Stimulated activated naive CD4-positive, alpha-beta T cell (primary cell): ENCODE data around the gene TCEANC.
A peak's percentile ranks its signal among the peaks of the same experiment; 100 is the strongest.
"Not testable (repeated sequence)": the region's sequence is repeated elsewhere in the genome, so short reads cannot be mapped to it uniquely, and the experiment has no call there.

Experiments used
- DNase-seq, 6 experiments: peaks; one replicate each; lab custom pipeline; 2025; lab: John Stamatoyannopoulos, UW

TCEANC gene

DNA sequence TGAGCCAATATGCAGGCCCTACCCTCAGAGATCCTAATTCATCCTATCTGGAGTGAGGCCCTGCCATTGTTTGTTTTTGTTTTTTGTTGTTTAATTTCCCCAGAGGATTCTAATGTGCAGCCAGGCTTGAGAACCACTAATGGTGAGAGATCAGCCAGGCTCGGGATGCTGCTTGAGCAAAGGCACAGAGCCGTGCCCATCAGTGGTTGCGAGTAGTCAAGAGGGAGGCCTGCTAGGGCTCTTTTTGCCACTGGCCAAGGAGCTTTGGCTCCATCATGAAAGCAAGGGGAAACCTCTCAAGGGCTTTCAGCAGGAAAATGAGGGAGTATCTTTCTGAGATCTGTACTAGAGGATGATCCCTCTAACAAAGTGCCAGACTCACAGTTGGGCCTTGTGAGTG is 2.7 kb downstream of the TCEANC start:
- DNase-seq: no peak

DNA sequence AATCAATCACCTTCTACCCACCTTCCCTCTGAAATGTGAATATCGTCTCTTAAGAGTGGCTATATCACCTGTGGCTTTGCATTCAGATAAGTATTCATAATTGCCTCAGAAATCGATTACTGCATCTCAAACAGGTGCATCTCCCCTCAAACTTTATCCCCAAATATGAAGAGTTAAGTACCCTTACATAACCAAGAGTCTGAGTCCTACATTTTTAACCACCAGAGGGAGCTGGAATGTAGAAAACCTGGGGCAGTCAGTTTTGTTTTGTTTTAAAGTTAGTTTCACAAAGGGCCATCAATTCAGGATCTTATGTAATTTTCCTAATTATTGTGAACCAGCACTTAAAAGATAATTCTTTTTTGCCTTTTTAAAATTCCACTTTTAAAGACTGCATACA is 5.7 kb downstream of the TCEANC start:
- peak in 3 of 6 experiments; percentile 29 to 71 (median 57) for DNase-seq

DNA sequence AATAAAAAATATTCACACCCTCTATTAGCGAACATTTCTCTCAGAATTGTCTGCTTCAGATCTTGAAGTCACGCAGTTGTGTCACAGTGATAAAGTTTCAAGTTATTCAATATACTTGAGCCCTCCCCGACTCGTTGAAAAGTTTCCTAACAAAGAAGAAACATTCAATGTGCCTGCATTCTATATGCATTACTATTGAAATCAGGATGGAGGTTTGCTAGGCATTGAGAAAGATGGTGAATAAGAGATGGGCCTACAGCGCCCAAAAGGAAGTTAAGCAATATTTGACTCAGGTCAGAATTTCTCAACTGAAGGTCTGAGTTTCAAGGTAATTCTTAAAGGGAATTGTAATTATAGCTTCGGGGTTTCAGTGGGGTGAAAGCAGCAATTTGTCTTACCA is 6.1 kb downstream of the TCEANC start:
- DNase-seq: no peak

DNA sequence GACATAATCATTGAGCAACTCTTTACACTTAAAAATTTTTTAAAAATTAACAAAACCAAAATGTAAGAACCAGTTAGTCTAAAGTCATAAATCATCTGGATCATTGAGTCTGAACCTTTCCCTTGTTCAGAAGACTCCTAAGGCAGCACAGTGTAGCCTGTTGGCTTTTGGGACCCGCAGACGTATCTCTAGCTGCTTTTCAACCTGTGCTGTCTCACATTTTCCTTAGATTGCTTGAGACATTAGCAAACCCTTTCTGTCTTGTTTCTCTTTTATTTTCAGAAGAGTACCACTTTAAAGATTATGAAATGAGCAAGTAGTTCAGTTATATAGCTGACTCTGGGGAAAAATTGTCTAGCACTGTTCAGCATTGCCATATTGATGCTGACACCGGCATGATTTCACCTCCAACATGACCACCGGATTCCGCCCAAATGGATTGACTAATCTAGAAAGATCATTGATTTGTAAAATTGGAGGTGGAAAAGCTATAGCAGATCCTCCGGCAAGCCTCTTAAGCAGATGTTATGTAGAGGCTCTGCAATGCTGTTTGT is 8.9 kb downstream of the TCEANC start:
- no peak for DNase-seq

DNA sequence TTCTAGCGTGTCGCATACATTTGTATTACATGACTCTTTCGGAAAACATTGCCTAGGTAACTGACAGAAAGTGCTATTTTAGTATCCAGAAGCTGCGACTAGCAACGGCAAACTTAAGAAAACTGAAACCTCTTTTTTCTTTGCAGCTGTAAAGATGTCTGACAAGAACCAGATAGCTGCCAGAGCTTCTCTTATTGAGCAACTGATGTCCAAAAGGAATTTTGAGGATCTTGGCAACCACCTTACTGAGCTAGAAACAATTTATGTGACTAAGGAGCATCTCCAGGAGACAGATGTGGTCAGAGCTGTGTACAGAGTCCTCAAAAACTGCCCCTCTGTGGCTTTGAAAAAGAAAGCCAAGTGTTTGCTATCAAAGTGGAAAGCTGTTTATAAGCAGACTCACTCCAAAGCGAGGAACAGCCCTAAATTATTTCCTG is 9.4 kb downstream of the TCEANC start:
- DNase-seq: no peak

DNA sequence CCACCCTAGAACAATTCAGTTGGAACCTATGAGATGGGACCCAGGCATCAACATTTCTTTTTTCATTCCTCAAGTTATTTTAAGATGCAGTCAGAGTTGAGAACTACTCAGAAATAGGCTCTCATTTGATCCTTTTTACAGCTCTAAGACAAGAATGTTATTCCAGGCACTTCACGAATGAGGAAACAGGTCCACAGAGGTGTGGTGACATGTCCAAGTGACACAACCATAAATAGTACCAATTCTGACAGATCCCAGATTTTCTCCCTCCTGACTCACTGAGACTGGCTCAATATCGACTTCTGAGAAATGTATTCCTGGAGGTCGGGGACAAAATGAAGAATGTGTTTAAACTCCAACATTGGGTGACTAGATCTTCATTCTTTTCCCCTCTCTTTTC is 11.1 kb downstream of the TCEANC start:
- no peak for DNase-seq

DNA sequence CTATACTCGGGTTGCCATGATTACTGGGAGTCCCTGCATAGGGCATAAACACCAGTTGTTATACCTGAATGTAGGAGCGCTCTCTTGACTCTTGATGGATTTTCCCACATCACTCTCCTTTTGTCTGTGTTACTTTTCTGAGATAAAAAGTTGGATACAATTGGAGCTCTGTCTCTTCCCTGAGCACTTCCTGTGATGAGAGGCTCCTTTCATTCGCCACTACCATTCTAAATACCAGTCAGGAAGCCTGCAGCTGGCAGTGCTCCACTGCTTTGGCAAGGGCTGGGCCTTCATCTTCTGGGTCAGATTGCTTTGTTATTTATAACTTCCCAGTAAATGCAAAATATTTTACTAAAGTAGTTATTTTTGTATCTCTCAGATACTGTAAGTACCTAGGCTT is 13.9 kb downstream of the TCEANC start:
- no peak for DNase-seq

DNA sequence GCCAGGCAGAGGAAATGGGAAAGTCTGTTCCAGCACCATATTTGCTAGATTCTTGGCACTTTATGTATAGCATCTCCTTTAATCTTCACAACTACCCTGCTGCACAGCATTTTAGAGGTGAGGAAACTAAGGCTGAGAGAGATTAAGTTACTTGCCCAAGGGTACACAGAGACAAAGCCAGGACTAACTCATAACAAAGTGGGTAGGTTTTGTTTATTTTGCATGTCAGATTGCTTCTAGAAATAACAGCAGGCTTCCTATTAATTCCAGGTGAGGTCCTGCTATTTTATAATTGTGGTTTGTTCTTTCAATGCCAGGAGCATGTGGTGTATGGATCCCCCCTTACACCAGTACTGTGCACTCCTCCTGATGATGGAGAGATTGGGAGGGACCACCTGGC is 15.0 kb downstream of the TCEANC start:
- no peak for DNase-seq

DNA sequence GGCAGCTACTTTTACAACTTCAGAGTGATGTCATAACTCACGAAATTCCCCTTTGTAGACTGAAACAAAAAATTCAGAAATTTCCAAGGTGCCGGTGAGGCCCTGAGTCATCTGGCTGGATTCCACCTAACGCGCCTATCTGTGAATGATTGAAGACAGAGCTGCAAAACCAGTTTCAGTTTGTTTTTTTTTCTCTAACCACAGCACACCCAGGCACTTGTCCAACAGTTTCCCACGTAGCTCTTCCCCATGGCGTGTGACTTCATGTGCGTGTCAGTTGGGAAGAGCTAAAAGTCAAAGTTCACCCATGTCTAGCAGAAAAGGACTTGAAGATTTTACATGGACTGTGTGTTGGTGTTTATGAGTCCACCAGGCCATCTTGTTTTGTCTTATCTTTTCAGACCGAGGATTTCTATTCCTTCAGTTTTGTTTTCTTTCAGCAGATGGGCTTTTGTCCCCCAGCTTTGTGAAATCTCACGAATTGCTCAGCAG is 16.4 kb downstream of the TCEANC start:
- DNase-seq: peak in 1 of 6 experiments; percentile 28

DNA sequence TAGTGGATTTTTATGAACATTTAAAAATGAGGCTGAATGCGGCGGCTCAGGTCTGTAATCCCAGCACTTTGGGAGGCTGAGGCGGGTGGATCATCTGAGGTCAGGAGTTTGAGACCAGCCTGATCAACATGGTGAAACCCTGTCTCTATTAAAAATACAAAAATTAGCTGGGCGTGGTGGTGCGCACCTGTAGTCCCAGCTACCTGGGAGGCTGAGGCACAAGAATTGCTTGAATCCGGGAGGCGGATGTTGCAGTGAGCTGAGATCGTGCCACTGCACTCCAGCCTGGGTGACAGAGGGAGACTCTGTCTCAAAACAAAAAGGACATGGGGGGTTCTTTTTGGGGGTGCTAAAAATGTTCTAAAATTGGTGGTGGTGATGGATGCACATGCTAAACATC is 16.8 kb downstream of the TCEANC start:
- DNase-seq: not testable (repeated sequence)

DNA sequence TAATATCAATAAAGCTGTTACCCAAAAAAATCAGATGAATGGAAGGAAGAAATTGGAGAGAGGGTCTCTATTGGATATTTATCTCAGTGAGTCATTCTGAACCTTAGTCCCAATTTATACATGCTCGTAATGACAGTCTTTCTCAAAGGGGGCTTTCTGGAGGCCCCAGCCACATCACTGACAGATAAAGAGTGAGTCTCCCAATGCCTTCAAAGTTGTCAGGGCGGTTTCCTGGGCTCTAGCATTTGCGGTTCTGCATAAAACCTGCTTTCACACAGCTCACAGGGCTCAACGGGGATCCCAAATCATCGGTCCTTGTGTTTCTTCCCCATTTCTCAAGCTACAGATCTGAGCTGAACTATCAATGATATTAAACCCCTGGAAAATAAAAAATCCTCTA is 17.3 kb downstream of the TCEANC start:
- no peak for DNase-seq

DNA sequence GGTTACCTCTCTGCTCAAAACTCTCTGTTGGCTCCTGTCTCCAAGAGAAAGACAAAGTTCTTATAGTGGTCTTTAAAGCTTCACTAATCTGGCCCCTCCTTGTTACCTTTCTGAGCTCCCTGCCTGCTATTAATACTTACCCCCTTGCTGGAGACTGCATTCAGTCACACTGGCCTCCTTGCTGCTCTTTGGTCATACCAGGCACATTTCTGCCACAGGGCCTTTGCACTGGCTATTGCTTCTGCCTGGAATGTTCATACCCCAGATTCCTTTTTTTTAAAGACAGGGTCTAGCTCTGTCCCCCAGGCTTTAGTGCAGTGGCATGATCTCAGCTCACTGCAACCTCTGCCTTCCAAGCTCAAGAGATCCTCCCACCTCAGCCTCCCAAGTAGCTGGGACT is 20.1 kb downstream of the TCEANC start:
- DNase-seq: no peak

DNA sequence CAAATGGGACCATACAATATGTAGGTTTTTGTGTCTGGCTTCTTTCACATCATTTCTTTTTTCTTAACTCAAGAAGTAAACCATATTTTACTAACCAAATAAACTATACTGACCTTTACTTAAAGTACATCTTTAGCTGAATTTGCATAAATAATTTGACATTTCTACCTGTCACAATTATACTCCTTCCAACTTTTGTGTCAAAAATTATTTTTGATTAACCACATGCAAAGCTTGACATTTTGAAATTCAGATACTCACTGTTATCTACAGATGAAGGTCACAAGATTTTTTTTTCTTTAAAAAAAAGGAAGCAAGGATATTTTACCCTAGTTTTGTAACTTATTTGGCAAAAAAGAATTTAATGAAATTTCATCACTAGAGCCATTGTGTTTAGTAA is 23.9 kb downstream of the TCEANC start:
- DNase-seq: no peak

DNA sequence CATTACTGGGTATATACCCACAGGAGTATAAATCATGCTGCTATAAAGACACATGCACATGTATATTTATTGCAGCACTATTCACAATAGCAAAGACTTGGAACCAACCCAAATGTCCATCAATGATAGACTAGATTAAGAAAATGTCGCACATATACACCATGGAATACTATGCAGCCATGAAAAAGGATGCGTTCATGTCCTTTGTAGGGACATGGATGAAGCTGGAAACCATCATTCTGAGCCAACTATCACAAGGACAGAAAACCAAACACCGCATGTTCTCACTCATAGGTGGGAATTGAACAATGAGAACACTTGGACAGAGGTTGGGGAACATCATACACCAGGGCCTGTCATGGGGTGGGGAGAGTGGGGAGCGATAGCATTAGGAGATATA is 26.8 kb downstream of the TCEANC start:
- DNase-seq: not testable (repeated sequence)

DNA sequence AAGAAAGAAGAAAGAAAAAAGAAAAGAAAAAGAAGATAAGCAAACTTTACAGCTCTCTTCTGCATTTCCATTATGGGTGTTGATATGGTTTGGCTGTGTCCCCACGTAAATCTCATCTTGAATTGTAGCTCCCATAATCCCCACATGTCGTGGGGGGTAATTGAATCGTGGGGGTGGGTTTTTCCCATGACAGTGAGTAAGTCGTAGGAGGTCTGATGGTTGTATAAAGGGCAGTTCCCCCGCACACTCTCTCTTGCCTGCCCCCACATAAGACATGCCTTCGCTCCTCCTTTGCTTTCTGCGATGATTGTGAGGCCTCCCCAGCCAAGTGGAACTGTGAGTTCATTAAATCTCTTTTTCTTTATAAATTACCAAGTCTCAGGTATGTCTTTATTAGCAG is 28.7 kb downstream of the TCEANC start:
- DNase-seq: no peak

DNA sequence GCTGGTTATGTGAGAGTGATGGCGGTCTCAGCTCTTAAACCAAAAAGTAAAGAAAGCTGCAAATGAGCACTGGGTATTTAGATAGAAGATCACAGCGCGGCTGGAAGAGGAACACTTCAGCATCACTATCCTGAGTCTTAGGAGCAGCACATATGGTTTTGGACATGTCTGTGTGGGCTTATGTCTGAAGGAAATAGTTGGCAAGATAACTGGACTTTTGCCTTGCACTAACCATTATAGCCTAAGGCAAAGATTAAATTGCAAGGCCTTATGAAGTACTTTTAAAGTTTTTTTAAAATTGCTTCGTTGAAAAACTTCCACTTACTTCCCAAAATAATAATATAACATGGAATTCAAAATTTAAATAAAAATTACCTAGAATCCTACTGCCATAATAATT is 31.4 kb downstream of the TCEANC start:
- DNase-seq: no peak

DNA sequence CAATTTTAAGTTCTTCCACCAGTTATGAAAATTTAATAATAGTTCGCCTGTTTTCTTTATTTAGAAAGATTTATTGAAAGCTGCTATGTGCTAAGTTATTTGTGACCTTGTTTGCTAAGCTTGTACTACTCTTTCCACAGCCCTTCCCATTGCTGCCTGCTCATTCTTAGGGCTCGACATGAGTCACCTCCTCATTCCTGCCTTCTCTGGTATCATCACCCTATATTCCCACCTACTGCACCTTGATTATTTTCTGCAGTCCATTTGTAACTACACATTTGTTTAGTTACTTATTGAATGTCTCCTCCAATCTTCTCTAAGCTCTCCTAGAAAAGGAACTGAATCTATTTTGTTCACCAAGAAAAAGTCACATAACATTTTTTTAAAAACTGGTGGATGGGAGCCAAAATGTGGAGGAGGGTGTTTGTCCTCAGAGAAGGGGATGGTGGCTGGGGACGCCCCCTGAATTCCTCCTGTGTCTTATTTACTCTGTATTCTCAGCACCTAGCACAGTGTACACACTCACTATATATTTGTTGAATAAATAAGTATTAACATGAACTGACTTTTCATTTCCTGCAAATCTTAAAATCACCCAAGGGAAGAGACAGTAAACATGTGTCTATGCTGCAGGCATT is 32.3 kb downstream of the TCEANC start:
- no peak for DNase-seq

DNA sequence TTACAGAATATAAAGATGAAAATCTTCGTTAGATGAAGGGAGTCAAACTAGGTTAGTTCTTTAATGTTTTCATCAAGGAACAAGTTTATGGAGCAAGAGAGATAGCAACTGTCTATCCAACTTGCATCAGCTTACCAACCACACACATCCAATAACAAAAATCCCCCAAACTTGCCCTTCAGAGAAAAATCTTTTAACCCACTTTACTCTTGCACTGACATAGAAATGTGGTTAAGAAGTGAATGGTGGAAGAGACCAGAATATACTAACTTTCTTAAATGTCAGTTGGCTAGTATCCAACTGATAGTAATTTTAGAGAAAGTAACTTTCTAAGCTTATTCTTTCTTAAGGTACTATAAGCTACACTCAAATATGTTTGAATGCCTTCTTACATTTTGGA is 34.3 kb downstream of the TCEANC start:
- DNase-seq: no peak

DNA sequence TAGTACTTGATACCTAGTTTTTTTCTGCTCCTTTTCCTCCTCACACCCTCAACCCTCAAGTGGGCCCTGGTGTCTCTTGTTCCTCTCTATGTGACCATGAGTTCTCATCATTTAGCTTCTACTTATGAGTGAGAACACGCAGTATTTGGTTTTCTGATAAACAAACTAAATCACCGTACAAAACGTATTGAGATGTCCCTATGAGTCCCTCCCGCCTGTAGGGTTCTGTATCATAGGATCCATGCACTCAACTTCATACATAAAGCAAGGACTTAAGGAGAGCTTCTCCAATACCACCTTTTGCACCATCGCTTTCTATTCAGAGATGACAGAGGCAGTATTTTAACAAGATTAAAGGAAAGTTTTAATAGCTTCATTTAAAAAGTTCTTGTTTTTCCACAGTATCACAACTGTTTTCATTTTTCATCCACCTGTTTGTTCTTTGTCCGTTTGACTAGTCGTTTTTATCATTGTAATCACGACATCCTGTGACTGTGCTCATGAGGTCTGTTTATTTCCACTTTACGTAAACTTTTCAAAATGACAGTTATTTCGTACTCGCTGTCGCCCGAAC is 35.5 kb downstream of the TCEANC start:
- DNase-seq: peak in 1 of 6 experiments; percentile 31

DNA sequence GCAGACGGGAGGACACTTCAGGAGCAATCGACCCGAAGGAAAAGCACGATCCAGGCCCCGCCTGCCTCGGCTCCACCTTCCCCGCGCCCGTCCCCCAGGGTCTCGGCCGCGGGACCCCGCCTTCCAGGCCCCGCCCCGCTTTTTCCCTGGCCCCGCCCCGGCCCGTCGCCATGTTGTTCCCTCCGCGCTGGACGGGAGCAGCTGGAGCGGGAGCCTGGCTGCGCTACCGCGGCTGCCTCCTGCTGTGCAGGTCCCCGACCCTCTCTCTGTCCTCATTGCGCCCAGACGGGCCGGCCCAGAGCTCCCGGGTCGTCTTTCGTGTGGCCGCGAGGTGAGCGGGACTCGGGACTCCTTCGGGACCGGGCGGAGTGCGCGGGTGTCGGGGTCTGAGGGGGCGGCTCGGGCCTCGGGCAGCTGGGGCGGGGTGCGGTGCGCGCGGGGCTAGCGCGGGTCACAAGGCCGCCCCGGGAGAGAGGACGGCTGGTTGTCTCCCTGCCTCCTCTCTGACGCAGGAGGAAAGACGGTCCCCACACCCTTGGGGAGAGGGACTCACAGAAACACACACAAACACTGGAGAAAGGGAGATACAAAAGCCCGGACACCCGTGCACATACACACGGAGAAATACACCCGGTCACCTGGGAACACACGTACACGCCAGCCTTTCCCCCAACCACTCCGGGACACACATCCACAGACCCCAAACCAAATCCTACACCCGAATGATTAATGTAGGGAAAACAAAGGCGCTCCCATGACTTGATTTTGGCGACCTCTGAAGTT is 36.2 kb downstream of the TCEANC start, which contains the start of gene RAB9A:
RAB9A (plus strand) TSS at position 171 of the 783 bp plus-strand sequence. CDS start 19,619 bp downstream, outside the sequence.
- DNase-seq: peak; percentile 59 to 78 (median 76)

DNA sequence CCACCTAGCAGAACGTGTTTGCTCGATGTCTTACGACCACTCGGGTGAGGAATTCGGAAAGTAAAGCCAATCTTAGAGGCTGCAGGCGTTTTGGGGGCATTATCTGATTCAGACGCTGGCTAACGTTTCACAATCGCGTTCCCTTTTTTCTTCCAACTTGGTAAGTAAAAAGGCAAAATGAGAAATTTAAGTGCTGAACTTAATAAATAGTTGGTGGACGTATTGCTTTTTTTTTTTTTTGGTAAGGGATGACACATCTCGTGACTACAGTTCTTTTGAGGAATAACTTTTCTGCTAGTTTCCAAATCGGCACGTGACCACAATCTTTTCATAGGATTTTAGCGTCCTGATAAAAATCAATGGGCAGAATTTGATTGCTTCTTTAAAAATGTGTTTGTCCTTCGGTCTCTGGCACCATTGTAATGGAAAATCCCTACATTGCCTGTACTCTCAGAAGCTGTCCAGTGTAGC is 36.8 kb downstream of the TCEANC start:
- no peak for DNase-seq

DNA sequence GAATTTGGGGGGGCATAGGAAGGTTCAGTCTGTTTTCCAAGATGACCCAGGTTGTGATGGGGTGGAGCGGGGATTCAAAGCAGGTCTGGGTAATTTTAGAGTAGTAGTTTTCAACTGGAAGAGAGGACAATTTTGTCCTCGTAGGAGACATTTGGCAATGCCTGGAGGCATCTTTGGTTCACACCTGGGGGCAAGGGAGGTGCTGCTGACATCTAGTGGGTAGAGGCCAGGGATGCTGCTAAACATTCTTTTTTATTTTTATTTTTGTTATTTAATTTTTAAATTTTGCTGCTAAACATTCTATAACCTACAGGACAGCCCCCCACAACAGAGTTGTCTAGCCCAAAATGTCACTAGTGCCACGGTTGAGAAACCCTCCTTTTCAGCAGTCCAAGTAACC is 37.9 kb downstream of the TCEANC start:
- peak in 1 of 6 experiments; percentile 6 for DNase-seq
